IMR-90 (cell line): Measurements from ENCODE around the gene GNG12. TPM values are rescaled to one million over a fixed set of nuclear protein-coding genes. Genes with fewer than 3 reads are reported as not detected.

Experiments used
- ATAC-seq: fragments of 200-7000 bp; cut with Tn5 transposase; 2 replicates; pipeline ENCODE4 v1.9.1; 2020; ENCODE audit warnings: low read depth, mild to moderate bottlenecking, moderate library complexity
- BruUV-seq: library from RNA; stranded (reverse); fragments of 400-500 nt; replicated peaks from 2 replicates; lab custom pipeline; 2021; lab: Mats Ljungman, UMichigan
- CTCF ChIA-PET: fragments of 300-600 bp; formaldehyde crosslinking; extraction: SDS; loops from one replicate; lab custom pipeline; 2021; ENCODE audit warnings: antibody characterized with exemption; lab: Yijun Ruan, JAX
- POLR2A ChIA-PET: fragments of 300-600 bp; sonication (Branson Sonifier 250); formaldehyde crosslinking; loops from one replicate; lab custom pipeline; 2022; ENCODE audit warnings: antibody characterized with exemption; ENCODE audit not compliant: unreplicated experiment; lab: Charles Lee
- DNase-seq: peaks from one replicate; pipeline ENCODE4 v3.0.0; 2013
- H2AFZ ChIP-seq: replicated peaks from 2 replicates; pipeline ENCODE3; 2013; ENCODE audit warnings: low read length, mild to moderate bottlenecking; ENCODE audit not compliant: poor library complexity
- H2AK5ac ChIP-seq: 2 replicates; pipeline ENCODE4 v1.6.1; 2013; ENCODE audit warnings: low read depth, low read length, inconsistent platforms
- H2AK9ac ChIP-seq: replicated peaks from 2 replicates; pipeline ENCODE3; 2013; ENCODE audit warnings: mild to moderate bottlenecking, low read depth, low read length, moderate library complexity; ENCODE audit not compliant: poor library complexity
- H2BK120ac ChIP-seq: 2 replicates; pipeline ENCODE4 v1.6.1; 2013; ENCODE audit warnings: low read depth, low read length, inconsistent platforms
- H2BK15ac ChIP-seq: 3 replicates; pipeline ENCODE4 v1.6.1; 2013; ENCODE audit warnings: low read depth, low read length, inconsistent platforms
- H2BK20ac ChIP-seq: 2 replicates; pipeline ENCODE4 v1.6.1; 2013; ENCODE audit warnings: low read depth, mild to moderate bottlenecking, inconsistent platforms, low read length, moderate library complexity
- H2BK5ac ChIP-seq: 2 replicates; pipeline ENCODE4 v1.6.1; 2013; ENCODE audit warnings: mild to moderate bottlenecking, low read depth, low read length, inconsistent platforms; ENCODE audit not compliant: poor library complexity, severe bottlenecking
- H3K14ac ChIP-seq: replicated peaks from 2 replicates; pipeline ENCODE4 v1.6.1; 2013; ENCODE audit warnings: low read depth, low read length, inconsistent platforms
- H3K18ac ChIP-seq: 2 replicates; pipeline ENCODE4 v1.6.1; 2013; ENCODE audit warnings: low read depth, low read length, control low read depth
- H3K23ac ChIP-seq: 2 replicates; pipeline ENCODE4 v1.6.1; 2013; ENCODE audit warnings: low read depth, low read length, inconsistent platforms
- H3K27ac ChIP-seq: 2 replicates; pipeline ENCODE4 v1.5.1; 2013; ENCODE audit warnings: mild to moderate bottlenecking, control low read depth, low read length; ENCODE audit not compliant: insufficient read depth
- H3K27me3 ChIP-seq: 2 replicates; pipeline ENCODE4 v1.6.1; 2013; ENCODE audit warnings: low read length; ENCODE audit not compliant: control insufficient read depth, insufficient read depth
- H3K36me3 ChIP-seq: 2 replicates; pipeline ENCODE4 v1.6.1; 2013; ENCODE audit warnings: low read length, mixed read lengths; ENCODE audit not compliant: control insufficient read depth, insufficient read depth
- H3K4ac ChIP-seq: 2 replicates; pipeline ENCODE4 v1.6.1; 2013; ENCODE audit warnings: low read depth, low read length, inconsistent platforms
- H3K4me1 ChIP-seq: 2 replicates; pipeline ENCODE4 v1.6.1; 2013; ENCODE audit warnings: low read length, mixed read lengths; ENCODE audit not compliant: control insufficient read depth, insufficient read depth
- H3K4me2 ChIP-seq: 2 replicates; pipeline ENCODE4 v1.6.1; 2013; ENCODE audit warnings: low read depth, mild to moderate bottlenecking, control low read depth, low read length, moderate library complexity
- H3K4me3 ChIP-seq: 2 replicates; pipeline ENCODE4 v1.5.1; 2013; ENCODE audit warnings: low read depth, mild to moderate bottlenecking, control low read depth, low read length, moderate library complexity; ENCODE audit not compliant: insufficient read depth
- H3K56ac ChIP-seq: 2 replicates; pipeline ENCODE4 v1.6.1; 2013; ENCODE audit warnings: low read length, inconsistent platforms; ENCODE audit not compliant: insufficient read depth; ENCODE audit errors: extremely low read depth
- H3K79me1 ChIP-seq, 2 experiments: 2 replicates each; pipeline ENCODE4 v1.6.1; 2013; ENCODE audit warnings: low read length in 2 of 2, inconsistent platforms in 1 of 2, low read depth in 1 of 2
- H3K9ac ChIP-seq: 2 replicates; pipeline ENCODE4 v1.6.1; 2013; ENCODE audit warnings: low read depth, low read length, control low read depth
- H3K9me1 ChIP-seq: 2 replicates; pipeline ENCODE4 v1.6.1; 2013; ENCODE audit warnings: low read length, inconsistent platforms; ENCODE audit not compliant: insufficient read depth
- H3K9me3 ChIP-seq: 2 replicates; pipeline ENCODE4 v1.6.1; 2013; ENCODE audit warnings: low read length; ENCODE audit not compliant: control insufficient read depth, insufficient read depth
- H4K20me1 ChIP-seq: 2 replicates; pipeline ENCODE4 v1.6.1; 2013; ENCODE audit warnings: low read length, inconsistent platforms; ENCODE audit not compliant: insufficient read depth
- H4K5ac ChIP-seq: 2 replicates; pipeline ENCODE4 v1.6.1; 2013; ENCODE audit warnings: mild to moderate bottlenecking, low read depth, low read length, control low read depth
- H4K8ac ChIP-seq, 2 experiments: 2 replicates each; pipeline ENCODE4 v1.6.1; 2013; ENCODE audit warnings: low read depth in 2 of 2, low read length in 2 of 2, control low read depth in 1 of 2, inconsistent platforms in 1 of 2
- H4K91ac ChIP-seq: 2 replicates; pipeline ENCODE4 v1.6.1; 2013; ENCODE audit warnings: low read depth, low read length, inconsistent platforms; ENCODE audit not compliant: insufficient read depth
- CEBPB ChIP-seq: IDR thresholded peaks from 2 replicates; pipeline ENCODE4 v1.6.1; 2012; ENCODE audit warnings: low read depth, low read length, improper control_type of control experiment
- FOS ChIP-seq: fragments of 150-350 bp; IDR thresholded peaks from 2 replicates; pipeline ENCODE4 v1.6.1; 2016; ENCODE audit warnings: low read depth, low read length
- MAFK ChIP-seq: IDR thresholded peaks from 2 replicates; pipeline ENCODE4 v1.6.1; 2012; ENCODE audit warnings: low read depth, low read length, improper control_type of control experiment
- MAZ ChIP-seq: IDR thresholded peaks from 2 replicates; pipeline ENCODE4 v1.6.1; 2012; ENCODE audit warnings: low read depth, mild to moderate bottlenecking, low read length, improper control_type of control experiment, moderate library complexity, borderline replicate concordance
- NFE2L2 ChIP-seq: fragments of 150-350 bp; IDR thresholded peaks from 2 replicates; pipeline ENCODE4 v1.6.1; 2016; ENCODE audit warnings: low read depth, mild to moderate bottlenecking, low read length
- SMC3 ChIP-seq: fragments of 150-350 bp; IDR thresholded peaks from 2 replicates; pipeline ENCODE4 v1.6.1; 2016; ENCODE audit warnings: low read depth, mild to moderate bottlenecking, antibody characterized with exemption, low read length, moderate library complexity
- WGBS, 2 experiments: methylation state at CpG; one replicate each; pipeline versions ENCODE4 v1.1.5 to v1.1.7; 2013; ENCODE audit warnings: missing lambda C conversion rate in 2 of 2; ENCODE audit not compliant: insufficient read length in 1 of 2; ENCODE audit errors: extremely low coverage in 2 of 2; 5-methylcytosine and 5-hydroxymethylcytosine counted together
- dilution Hi-C: fragments of 300-500 bp; cut with HindIII; formaldehyde crosslinking; loops from one replicate; pipeline ENCODE4 v1.14.3; 2018; ENCODE audit warnings: low sequenced_read_pairs; ENCODE audit not compliant: unreplicated experiment
- in situ Hi-C: fragments of 300-500 bp; cut with MboI; formaldehyde crosslinking; loops from 3 replicates; pipeline ENCODE4 v1.14.3; 2019; ENCODE audit warnings: low sequenced_read_pairs, inconsistent platforms, mixed read lengths
- intact Hi-C: fragments of 100-400 bp; cut with micrococcal nuclease; formaldehyde crosslinking; loops from 2 replicates; pipeline ENCODE4 v1.10.0; 2022
- polyA plus RNA-seq, 3 experiments: library from polyadenylated mRNA; depleted of rRNA; stranded (reverse); fragments of >200 nt; gene quantifications; 2 replicates each; pipeline ENCODE4 v1.2.3, GENCODE V29; 2012; ENCODE audit warnings: low replicate concordance in 1 of 3
- total RNA-seq: library from RNA; depleted of rRNA; stranded (reverse); fragments of >200 nt; gene quantifications from 2 replicates; pipeline ENCODE4 v1.2.3, GENCODE V29; 2012
- TF ChIP-seq, protein P1 (sequence below): conservative IDR thresholded peaks from 2 replicates; pipeline ENCODE4 v1.5.1; 2012; ENCODE audit warnings: mild to moderate bottlenecking, low read depth, low read length, improper control_type of control experiment
- TF ChIP-seq, protein P2 (sequence below): fragments of 150-350 bp; IDR thresholded peaks from 2 replicates; pipeline ENCODE4 v1.6.1; 2016; ENCODE audit warnings: low read depth, mild to moderate bottlenecking, low read length, moderate library complexity, borderline replicate concordance

Gene GNG12
- total and polyA plus RNA-seq, 2 of the 4 experiments (the other 2 are of a cell fraction), result 92.3 to 132 TPM

DNA sequence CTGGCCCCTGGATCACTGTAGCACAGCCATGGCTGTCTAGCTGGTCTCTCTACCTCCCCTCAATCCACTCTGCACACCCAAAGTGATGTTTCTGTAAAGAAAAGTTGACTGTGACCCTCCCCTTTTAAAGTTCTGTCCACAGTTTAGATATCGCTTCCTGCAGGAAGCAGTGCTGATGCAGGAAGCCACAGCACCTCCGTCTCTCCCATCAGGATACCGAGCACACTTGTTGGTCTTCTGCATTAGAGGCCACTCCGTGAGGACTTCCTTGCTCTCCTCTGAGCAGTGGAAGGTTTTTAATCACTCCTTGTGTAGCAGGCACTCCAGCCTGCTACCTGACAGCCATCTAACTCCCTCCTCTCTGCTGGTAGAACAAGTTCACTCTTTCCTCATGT is 78.7 kb downstream of the GNG12 start:
- ChIA-PET POLR2A (no interaction called here), CTCF (interaction anchor here (0.9 kb wide), 1 partner anchor 12 kb away, joined by 3 read pairs; no protein-coding TSS in a partner anchor)
- no peak for TF ChIP-seq SMC3
- TF ChIP-seq, protein P1, sequence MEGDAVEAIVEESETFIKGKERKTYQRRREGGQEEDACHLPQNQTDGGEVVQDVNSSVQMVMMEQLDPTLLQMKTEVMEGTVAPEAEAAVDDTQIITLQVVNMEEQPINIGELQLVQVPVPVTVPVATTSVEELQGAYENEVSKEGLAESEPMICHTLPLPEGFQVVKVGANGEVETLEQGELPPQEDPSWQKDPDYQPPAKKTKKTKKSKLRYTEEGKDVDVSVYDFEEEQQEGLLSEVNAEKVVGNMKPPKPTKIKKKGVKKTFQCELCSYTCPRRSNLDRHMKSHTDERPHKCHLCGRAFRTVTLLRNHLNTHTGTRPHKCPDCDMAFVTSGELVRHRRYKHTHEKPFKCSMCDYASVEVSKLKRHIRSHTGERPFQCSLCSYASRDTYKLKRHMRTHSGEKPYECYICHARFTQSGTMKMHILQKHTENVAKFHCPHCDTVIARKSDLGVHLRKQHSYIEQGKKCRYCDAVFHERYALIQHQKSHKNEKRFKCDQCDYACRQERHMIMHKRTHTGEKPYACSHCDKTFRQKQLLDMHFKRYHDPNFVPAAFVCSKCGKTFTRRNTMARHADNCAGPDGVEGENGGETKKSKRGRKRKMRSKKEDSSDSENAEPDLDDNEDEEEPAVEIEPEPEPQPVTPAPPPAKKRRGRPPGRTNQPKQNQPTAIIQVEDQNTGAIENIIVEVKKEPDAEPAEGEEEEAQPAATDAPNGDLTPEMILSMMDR, result no peak
- no peak for TF ChIP-seq MAFK
- no peak for TF ChIP-seq FOS
- no peak for TF ChIP-seq CEBPB
- no peak for TF ChIP-seq NFE2L2
- TF ChIP-seq MAZ, result no peak
- TF ChIP-seq, protein P2, sequence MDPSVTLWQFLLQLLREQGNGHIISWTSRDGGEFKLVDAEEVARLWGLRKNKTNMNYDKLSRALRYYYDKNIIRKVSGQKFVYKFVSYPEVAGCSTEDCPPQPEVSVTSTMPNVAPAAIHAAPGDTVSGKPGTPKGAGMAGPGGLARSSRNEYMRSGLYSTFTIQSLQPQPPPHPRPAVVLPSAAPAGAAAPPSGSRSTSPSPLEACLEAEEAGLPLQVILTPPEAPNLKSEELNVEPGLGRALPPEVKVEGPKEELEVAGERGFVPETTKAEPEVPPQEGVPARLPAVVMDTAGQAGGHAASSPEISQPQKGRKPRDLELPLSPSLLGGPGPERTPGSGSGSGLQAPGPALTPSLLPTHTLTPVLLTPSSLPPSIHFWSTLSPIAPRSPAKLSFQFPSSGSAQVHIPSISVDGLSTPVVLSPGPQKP, result no peak
- BruUV-seq, result no TSS peak
- Histone ChIP-seq H3K18ac (no peak overlapping the region), H4K5ac (no peak overlapping the region), H3K27ac (no peak overlapping the region), H2BK15ac (no peak overlapping the region), H3K79me1 (peaks cover 62 to 90% of the 10 kb centered on the region in 2 experiments), H3K4ac (peak overlapping the region; percentile 17; the same call in 1 of the 2 replicates), H2BK20ac (no peak overlapping the region), H3K56ac (no peak overlapping the region), H2AK5ac (peak overlapping the region; percentile 10; the same call in 1 of the 2 replicates), H3K14ac (no peak overlapping the region), H3K4me3 (no peak overlapping the region), H4K91ac (no peak overlapping the region), H3K23ac (no peak overlapping the region), H3K9me1 (peaks cover 38% of the 10 kb centered on the region), H3K9ac (no peak overlapping the region), H3K27me3 (no peaks in the 10 kb centered on the region), H2BK5ac (no peak overlapping the region), H3K4me1 (peaks cover 14% of the 10 kb centered on the region), H3K4me2 (no peak overlapping the region), H4K20me1 (peaks cover 12% of the 10 kb centered on the region; the same call in 1 of the 2 replicates), H2AK9ac (no peak overlapping the region), H4K8ac (no peak overlapping the region), H3K36me3 (peaks cover 6% of the 10 kb centered on the region; the same call in 1 of the 2 replicates), H3K9me3 (no peaks in the 10 kb centered on the region), H2AFZ (no peak overlapping the region), H2BK120ac (no peak overlapping the region)
- no peak for DNase-seq
- WGBS, 2 experiments, result 100% methylated on average over 1 of the region's 4 CpGs; no CpG with 5 or more reads in 1 of the 2 experiments
- dilution Hi-C loops (no loop called here), in situ Hi-C loops (loop anchor here (25.0 kb wide), 1 partner anchor 342 kb away; no protein-coding TSS in a partner anchor), intact Hi-C loops (no loop called here)
- no peak for ATAC-seq
